ENCODE data around the gene HNMT.

DNA sequence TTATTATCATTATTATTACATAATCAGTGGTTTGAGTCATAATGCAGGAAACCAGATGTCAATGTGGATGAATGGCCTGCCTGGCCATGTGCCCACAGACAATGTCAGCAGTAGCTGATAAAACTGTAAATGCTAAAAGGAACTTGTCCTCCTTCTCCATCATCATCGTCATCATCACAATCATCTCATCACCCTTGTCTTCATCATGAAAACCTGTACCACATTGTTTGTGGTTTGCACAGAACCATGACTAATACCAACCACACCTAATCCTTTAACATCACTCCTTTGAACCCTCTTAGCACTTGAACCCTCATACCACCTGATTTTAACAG is 96.0 kb downstream of the HNMT start:
- TF ChIP-seq, protein P1, sequence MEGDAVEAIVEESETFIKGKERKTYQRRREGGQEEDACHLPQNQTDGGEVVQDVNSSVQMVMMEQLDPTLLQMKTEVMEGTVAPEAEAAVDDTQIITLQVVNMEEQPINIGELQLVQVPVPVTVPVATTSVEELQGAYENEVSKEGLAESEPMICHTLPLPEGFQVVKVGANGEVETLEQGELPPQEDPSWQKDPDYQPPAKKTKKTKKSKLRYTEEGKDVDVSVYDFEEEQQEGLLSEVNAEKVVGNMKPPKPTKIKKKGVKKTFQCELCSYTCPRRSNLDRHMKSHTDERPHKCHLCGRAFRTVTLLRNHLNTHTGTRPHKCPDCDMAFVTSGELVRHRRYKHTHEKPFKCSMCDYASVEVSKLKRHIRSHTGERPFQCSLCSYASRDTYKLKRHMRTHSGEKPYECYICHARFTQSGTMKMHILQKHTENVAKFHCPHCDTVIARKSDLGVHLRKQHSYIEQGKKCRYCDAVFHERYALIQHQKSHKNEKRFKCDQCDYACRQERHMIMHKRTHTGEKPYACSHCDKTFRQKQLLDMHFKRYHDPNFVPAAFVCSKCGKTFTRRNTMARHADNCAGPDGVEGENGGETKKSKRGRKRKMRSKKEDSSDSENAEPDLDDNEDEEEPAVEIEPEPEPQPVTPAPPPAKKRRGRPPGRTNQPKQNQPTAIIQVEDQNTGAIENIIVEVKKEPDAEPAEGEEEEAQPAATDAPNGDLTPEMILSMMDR (IDR thresholded peaks at IDR 0.05 in 4 of 5, conservative IDR thresholded peaks at IDR 0.05 in 1 of 5): no peak
- TF ChIP-seq POLR2A (IDR thresholded peaks at IDR 0.05): no peak

All from gastrocnemius medialis (tissue), 4 donors.